Midbrain (tissue), 1 donor: ENCODE data around the gene MBD3L2B.
"Not testable (repeated sequence)": the region's sequence is repeated elsewhere in the genome, so short reads cannot be mapped to it uniquely, and the experiment has no call there.

ENCODE experiments used
- DNase-seq: peaks from one replicate; lab custom pipeline; 2025; lab: John Stamatoyannopoulos, UW

Gene MBD3L2B

DNA sequence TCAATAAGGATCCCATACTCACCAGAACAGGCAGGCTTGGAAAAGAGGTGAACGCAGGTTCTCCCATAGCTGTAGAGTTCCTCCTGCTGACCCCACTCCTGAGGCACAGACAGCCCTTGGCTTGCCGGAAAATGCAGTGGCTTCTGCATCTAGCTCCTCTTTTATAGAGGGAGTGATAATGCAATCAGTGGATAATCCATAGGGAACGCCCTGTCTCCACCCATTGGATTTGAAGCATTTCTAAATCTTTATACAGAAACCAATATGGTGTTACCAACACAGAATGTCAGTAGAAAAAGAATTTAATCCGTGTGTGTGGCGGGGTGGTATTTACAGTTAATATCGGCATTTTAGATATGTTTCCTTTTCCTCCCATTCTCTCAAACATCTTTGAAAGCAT lies at the start of gene MBD3L2B:
Gene MBD3L2B (minus strand): TSS at position 101 of the 400 bp plus-strand sequence. CDS start 34 bp downstream, at position 67.
- not testable (repeated sequence) for DNase-seq

DNA sequence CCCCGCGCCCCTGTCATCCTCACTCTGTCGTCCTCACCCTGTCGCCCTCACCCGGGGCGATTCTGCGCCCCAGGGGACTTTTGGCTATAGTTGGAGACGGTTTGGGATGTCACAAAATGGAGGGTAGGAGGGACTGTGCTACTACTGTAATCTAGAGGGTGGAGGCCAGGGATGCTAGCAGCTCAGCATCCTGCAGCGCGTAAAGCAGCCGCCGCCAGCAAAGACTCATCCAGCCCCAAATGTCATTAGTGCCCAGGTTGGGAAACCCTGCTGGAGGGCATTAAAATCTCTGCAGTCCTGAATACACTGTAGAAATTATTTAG lies 48.6 kb upstream of the MBD3L2B start:
- no peak for DNase-seq

DNA sequence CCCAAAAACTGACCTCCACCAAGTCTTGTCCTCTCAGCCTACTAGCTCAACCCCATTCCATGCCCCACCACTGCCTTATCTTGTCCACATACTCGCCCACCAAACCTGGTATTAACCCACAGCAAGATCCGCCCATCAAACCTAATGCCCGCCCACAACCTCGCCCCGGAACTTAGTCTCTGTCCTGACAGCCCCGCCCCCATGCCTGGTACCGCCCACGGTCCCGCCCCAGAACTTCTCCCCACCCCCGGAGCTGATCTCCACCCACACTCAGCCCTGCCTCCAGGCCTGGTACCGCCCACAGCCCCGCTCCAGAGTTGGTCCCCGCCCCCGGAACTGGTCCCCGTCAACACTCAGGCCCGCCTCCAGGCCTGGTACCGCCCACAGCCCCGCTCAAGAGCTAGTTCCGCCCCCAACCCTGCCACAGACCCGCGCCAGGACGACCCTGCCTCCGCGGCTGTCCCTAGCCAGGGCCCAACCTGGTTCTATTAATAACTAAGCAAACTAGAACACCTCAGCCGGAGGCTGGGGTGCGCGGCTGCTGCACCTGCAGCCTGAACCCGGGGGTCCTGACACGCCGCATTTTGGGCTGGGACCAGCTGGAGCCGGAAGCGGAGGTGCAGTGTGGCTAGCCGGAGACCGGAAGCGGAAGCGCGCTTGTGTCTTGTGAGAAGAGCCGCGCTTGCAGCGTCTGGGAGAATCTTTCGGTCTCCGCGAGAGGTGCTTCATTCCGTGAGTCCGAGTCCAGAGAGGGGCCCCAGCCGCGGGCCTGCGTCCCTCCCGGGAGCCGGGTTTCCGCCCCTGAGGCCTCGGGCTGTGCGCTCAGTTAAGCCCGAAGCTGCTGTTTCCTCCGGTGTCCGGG lies 48.0 kb upstream of the MBD3L2B start, which contains the start of gene ZNF557:
Gene ZNF557 (plus strand): TSS at position 662 of the 862 bp plus-strand sequence. CDS start 5,372 bp downstream, outside the sequence.
- DNase-seq = peak; percentile 96

DNA sequence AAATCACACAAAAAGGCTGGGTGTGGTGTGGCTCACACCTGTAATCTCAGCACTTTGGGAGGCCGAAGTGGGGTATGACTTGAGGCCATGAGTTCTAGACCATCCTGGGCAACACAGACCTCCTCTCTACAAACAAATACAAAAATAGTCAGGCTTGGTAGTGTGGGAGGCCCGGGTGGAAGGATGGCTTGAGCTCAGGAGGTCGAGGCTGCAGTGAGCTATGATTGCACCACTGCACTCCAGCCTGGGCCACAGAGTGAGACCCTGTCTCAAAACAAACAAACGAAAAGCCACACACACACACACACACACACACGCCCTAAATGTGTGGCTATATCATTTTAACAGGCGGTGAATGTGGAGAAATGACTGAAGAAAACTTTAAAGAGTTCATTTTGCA lies 47.4 kb upstream of the MBD3L2B start:
- DNase-seq = no peak

DNA sequence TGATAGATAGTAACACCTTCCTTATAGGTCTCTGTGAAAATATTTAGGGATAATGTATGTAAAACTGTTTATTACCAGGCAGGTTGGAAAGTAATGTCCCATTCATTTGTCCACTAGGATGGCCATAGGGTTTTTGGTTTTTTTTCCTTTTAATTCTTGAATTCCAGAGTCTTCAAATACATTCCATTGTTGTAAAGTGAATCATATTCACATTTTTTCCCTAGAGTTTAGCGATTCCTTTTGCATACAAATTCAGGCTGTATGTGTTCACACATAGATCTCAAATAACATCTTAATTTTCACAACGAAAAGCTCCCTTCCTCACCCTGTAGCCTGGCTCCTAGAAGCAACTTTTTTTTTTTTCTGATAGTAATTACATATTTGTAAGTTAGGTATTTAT lies 46.5 kb upstream of the MBD3L2B start:
- no peak for DNase-seq

DNA sequence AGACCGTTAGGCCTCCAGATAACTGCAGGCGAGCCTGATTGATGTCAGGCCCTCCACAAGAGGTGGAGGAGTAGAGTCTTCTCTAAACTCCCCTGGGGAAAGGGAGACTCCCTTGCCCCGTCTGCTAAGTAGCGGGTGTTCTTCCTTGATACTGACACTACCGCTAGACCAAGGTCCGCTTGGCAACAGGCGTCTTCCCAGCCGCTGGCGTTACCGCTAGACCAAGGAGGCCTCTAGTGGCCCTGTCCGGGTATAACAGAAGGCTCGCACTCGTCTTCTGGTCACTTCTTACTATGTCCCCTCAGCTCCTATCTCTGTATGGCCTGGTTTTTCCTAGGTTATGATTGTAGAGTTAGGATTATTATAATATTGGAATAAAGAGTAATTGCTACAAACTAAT lies 45.9 kb upstream of the MBD3L2B start:
- DNase-seq = not testable (repeated sequence)

DNA sequence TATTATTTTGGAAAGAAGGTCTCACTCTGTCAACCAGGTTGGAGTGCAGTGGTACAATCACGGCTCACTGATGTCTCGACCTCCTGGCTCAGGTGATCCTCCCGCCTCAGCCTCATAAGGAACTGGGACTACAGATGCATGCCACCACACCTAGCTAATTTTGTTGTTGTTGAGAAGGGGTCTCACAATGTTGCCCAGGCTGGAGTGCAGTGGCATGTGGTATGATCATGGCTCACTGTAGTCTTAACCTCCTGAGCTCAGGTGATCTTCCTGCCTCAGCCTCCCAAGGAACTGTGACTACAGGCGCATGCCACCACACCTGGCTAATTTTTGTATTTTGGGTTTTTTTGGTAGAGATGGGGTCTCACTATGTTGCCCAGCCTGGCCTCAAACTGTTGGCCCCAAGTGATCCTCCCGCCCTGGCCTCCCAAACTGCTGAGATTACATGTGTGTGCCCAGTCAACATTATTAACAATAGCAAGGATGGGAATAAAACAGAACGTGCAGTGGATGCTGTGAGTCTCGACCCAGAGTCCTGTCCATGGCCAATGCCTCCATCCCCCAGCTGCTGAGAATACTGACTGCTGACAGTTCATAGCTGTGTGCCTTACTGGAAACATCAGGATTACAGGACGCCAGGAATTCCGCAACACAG lies 42.7 kb upstream of the MBD3L2B start:
- DNase-seq = no peak

DNA sequence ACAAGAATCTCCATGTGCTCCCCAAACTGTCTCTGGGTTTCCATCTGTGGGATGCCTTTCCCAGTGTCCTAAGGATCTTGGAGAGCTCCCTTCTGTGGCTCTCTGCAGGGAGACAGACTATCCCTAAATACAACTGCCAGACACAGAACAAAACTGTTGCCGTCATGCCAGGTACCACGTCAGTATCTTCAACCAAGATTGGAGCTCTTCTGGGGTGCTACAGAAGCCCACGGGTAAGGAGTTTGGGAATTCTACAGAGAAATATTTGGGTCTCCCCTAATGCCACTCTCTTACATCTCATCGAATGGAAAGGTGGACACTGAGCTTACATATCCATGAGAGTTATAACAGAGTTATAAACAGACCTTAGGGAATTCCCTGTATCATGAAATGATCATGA lies 42.1 kb upstream of the MBD3L2B start:
- DNase-seq = no peak

DNA sequence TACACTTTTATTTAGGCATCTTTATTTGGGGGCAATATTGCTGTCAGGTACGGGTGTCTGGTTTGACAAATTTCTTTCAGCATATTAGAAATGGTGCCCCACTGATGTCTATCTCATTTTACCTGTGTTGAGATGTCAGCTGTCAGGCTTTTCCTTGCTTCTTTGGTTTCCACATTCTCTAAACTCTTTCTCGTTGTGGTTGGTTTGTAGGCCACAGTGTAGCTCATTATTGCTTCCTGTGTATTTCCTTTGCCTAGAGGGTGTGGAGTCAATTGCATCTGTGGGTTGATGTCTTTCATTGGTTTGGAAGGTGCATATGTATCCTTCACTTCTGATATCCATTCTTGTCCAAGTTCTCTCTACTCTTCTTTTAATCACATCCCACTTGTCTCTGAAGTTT lies 38.7 kb upstream of the MBD3L2B start:
- DNase-seq = not testable (repeated sequence)

DNA sequence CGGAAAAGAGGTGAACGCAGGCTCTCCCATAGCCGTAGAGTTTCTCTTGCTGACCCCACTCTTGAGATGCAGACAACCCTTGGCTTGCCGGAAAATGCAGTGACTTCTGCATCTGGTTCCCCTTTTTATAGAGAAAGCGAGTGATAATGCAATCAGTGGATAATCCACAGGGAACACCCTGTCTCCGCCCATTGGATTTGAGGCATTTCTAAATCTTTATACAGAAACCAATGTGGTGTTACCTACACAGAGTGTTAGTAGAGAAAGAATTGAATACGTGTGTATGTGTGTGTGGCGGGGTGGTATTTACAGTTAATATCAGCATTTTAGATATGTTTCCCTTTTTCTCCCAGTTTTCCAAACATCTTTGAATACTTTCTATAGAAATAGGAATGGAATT lies 37.3 kb upstream of the MBD3L2B start, which contains the start of gene MBD3L3:
Gene MBD3L3 (minus strand): TSS at position 101 of the 400 bp plus-strand sequence. CDS start 71 bp downstream, at position 30.
- not testable (repeated sequence) for DNase-seq

DNA sequence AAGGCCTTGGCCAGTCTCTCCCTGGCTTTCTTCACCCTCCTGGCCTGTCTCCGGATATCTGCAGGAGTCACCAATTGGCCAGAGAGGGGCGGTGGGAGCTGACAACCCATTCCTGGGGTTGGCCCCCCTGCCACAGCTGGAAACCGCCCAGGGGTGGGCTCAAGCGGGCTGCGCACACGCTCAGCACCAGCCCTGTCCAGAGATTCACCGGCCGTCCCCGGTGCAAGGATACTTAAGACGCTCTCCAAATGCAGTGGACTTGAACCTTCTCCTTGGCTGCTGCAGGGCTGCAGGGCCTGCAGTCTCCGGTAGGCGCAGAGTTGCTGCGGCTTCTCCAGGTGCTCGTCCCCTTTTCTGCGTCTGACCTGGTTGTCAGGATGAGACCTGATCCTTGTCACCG lies 35.1 kb upstream of the MBD3L2B start:
- not testable (repeated sequence) for DNase-seq

DNA sequence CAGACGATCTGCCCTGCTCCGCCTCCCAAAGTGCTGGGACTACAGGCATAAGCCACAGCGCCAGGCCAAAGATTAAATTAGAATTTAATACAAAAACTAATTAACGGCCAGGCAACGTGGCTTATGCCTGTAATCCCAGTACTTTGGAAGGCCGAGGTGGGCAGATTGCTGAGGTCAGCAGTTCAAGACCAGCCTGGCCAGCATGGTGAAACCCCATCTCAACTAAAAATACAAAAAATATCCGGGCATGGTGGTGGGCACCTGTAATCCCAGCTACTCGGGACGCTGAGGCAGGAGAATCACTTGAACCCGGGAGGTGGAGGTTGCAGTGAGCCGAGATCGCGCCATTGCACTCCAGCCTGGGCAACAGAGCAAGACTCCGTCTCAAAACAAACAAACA lies 34.4 kb upstream of the MBD3L2B start:
- not testable (repeated sequence) for DNase-seq

DNA sequence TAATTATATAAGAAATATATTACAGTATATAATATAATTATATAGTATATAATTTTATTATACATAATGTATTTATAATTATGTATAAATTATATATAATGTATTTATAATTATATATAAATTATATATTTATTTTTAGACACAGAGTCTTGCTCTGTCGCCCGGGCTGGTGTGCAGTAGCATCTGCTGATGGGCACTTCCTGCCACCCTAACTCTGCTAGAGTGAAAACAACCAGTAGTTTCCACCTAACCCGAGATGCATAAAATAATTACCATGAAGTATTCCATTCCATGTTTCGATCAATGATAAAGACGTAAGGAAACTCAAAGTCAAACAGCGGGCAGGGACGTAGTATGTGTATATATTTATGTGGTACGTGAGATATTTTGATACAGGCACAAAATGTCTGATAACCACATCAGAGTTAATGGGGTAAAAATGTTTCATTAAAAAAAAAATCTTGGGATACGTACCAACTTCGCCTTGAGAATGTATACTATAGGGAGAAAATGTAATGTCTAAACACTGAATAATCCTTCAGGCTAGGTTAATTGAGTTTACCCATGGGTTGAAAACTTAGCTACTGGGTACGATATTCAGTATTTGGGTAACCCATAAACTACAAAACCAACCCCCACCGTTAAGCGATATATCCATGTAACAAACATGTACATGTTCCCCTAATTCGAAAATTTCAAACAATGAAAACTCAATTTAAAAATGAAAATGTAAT lies 33.6 kb upstream of the MBD3L2B start:
- not testable (repeated sequence) for DNase-seq

DNA sequence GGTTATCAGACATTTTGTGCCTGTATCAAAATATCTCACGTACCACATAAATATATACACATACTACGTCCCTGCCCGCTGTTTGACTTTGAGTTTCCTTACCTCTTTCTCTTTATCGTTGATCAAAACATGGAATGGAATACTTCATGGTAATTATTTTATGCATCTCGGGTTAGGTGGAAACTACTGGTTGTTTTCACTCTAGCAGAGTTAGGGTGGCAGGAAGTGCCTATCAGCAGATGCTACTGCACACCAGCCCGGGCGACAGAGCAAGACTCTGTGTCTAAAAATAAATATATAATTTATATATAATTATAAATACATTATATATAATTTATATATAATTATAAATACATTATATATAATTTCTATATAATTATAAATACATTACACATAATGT lies 31.7 kb upstream of the MBD3L2B start:
- DNase-seq = not testable (repeated sequence)

DNA sequence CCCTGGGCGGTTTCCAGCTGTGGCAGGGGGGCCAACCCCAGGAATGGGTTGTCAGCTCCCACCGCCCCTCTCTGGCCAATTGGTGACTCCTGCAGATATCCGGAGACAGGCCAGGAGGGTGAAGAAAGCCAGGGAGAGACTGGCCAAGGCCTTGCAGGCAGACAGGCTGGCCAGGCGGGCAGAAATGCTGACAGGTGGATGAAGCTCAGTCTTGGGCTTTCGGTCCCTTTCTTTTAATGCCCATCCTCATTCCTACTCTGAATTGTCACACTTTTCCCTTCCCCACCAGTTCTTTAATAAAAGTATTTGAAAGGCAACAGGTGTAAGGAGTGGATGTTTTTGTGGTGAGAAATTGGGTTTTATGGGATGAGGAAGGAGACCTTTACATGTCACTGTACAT lies 30.2 kb upstream of the MBD3L2B start:
- not testable (repeated sequence) for DNase-seq

DNA sequence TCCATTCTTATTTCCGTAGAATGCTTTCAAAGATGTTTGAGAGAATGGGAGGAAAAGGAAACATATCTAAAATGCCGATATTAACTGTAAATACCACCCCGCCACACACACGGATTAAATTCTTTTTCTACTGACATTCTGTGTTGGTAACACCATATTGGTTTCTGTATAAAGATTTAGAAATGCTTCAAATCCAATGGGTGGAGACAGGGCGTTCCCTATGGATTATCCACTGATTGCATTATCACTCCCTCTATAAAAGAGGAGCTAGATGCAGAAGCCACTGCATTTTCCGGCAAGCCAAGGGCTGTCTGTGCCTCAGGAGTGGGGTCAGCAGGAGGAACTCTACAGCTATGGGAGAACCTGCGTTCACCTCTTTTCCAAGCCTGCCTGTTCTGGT lies 27.8 kb upstream of the MBD3L2B start, which contains the start of gene MBD3L2:
Gene MBD3L2 (plus strand): TSS at position 301 of the 400 bp plus-strand sequence. CDS start 53 bp downstream, at position 354.
- not testable (repeated sequence) for DNase-seq

DNA sequence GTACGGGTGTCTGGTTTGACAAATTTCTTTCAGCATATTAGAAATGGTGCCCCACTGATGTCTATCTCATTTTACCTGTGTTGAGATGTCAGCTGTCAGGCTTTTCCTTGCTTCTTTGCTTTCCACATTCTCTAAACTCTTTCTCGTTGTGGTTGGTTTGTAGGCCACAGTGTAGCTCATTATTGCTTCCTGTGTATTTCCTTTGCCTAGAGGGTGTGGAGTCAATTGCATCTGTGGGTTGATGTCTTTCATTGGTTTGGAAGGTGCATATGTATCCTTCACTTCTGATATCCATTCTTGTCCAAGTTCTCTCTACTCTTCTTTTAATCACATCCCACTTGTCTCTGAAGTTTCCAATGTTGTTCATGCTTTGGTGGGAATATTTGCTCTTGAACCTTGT lies 20.3 kb upstream of the MBD3L2B start:
- DNase-seq = not testable (repeated sequence)

DNA sequence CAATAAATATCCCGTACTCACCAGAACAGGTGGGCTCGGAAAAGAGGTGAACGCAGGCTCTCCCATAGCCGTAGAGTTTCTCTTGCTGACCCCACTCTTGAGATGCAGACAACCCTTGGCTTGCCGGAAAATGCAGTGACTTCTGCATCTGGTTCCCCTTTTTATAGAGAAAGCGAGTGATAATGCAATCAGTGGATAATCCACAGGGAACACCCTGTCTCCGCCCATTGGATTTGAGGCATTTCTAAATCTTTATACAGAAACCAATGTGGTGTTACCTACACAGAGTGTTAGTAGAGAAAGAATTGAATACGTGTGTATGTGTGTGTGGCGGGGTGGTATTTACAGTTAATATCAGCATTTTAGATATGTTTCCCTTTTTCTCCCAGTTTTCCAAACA lies 18.8 kb upstream of the MBD3L2B start, which contains the start of gene MBD3L4:
Gene MBD3L4 (minus strand): TSS at position 101 of the 400 bp plus-strand sequence. CDS start 35 bp downstream, at position 66.
- DNase-seq = not testable (repeated sequence)

DNA sequence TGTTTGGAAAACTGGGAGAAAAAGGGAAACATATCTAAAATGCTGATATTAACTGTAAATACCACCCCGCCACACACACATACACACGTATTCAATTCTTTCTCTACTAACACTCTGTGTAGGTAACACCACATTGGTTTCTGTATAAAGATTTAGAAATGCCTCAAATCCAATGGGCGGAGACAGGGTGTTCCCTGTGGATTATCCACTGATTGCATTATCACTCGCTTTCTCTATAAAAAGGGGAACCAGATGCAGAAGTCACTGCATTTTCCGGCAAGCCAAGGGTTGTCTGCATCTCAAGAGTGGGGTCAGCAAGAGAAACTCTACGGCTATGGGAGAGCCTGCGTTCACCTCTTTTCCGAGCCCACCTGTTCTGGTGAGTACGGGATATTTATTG lies 9.0 kb upstream of the MBD3L2B start, which contains the start of gene MBD3L5:
Gene MBD3L5 (plus strand): TSS at position 301 of the 400 bp plus-strand sequence. CDS start 34 bp downstream, at position 335.
- DNase-seq = not testable (repeated sequence)

DNA sequence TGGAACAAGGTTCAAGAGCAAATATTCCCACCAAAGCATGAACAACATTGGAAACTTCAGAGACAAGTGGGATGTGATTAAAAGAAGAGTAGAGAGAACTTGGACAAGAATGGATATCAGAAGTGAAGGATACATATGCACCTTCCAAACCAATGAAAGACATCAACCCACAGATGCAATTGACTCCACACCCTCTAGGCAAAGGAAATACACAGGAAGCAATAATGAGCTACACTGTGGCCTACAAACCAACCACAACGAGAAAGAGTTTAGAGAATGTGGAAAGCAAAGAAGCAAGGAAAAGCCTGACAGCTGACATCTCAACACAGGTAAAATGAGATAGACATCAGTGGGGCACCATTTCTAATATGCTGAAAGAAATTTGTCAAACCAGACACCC lies 7.6 kb upstream of the MBD3L2B start:
- DNase-seq = not testable (repeated sequence)

DNA sequence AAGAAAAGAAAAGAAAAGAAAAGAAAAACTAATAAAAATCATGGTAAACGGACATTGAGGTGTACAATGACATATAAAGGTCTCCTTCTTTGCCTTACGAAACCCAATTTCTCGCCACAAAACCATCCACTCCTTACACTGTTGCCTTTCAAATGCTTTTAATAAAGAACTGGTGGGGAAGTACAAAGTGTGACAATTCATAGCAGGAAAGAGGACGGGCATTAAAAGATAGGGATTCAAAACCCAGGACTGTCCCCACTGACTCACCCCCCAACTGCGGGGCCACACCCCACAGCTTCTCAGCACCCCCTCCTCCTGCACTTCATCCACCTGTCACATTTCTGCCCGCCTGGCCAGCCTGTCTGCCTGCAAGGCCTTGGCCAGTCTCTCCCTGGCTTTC lies 2.4 kb downstream of the MBD3L2B start:
- DNase-seq = no peak

DNA sequence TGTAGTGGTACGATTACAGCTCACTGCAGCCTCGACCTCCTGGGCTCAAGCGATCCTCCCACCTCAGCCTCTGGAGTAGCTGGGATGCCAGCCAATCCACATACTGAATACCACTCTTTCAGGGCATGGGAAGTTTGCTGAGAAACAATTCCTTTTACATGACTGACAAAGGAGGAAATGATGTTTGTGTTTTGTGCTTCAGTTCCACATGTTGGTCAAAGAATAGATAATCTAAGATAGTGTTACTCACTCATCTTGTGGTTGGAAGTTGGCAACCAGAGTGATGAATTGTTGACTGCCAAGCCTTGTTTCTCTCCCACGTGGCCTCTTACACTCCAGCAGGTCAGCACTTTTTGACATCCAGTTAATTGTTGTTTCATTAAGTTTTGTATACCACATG lies 7.6 kb downstream of the MBD3L2B start:
- no peak for DNase-seq
